ENCODE results near the gene HNRNPCL4. TPM values are rescaled to one million over a fixed set of nuclear protein-coding genes. Genes with fewer than 3 reads are reported as not detected.
"Not testable (repeated sequence)": the region's sequence is repeated elsewhere in the genome, so short reads cannot be mapped to it uniquely, and the experiment has no call there.

Gene HNRNPCL4
- total RNA-seq = not detected in 2 replicates

- not testable (repeated sequence) for H3K4me3 ChIP-seq (ENCODE audit: low read depth, low read length); H3K36me3 ChIP-seq (ENCODE audit: control insufficient read depth, insufficient read depth, low read length); FAIRE-seq; H3K27me3 ChIP-seq (ENCODE audit: control insufficient read depth, insufficient read depth, low read length); DNase-seq (ENCODE audit: low read depth)
Measured at GRCh38 chr1:13165531-13165930, at the start of gene HNRNPCL4. Gene HNRNPCL4, minus strand, starts transcription at chr1:13165631. Its CDS starts 164 bp downstream, at chr1:13165467.

GRCh38 chr1:13208712-13209111, 43.3 kb upstream of the HNRNPCL4 start:
- not testable (repeated sequence) for FAIRE-seq; H3K36me3 ChIP-seq (ENCODE audit: control insufficient read depth, insufficient read depth, low read length); H3K4me3 ChIP-seq (ENCODE audit: low read depth, low read length); DNase-seq (ENCODE audit: low read depth); H3K27me3 ChIP-seq (ENCODE audit: control insufficient read depth, insufficient read depth, low read length)

GRCh38 chr1:13201309-13201708, 35.9 kb upstream of the HNRNPCL4 start, which contains the start of gene PRAMEF13:
Gene PRAMEF13, minus strand, starts transcription at chr1:13201409. Its CDS starts 1,820 bp downstream, at chr1:13199589.
- FAIRE-seq; H3K27me3 ChIP-seq (ENCODE audit: control insufficient read depth, insufficient read depth, low read length); H3K36me3 ChIP-seq (ENCODE audit: control insufficient read depth, insufficient read depth, low read length); DNase-seq (ENCODE audit: low read depth); H3K4me3 ChIP-seq (ENCODE audit: low read depth, low read length): not testable (repeated sequence)

- FAIRE-seq; DNase-seq (ENCODE audit: low read depth); H3K27me3 ChIP-seq (ENCODE audit: control insufficient read depth, insufficient read depth, low read length): not testable (repeated sequence)
Measured at GRCh38 chr1:13171548-13171947, 6.1 kb upstream of the HNRNPCL4 start, which contains the start of gene PRAMEF9. Gene PRAMEF9, plus strand, starts transcription at chr1:13171848. Its CDS starts 3,433 bp downstream, at chr1:13175281.

GRCh38 chr1:13155909-13156308, 9.5 kb downstream of the HNRNPCL4 start, which contains the start of gene PRAMEF26:
Gene PRAMEF26, minus strand, starts transcription at chr1:13156009. Its CDS starts 2,914 bp downstream, at chr1:13153095.
- not testable (repeated sequence) for H3K4me3 ChIP-seq (ENCODE audit: low read depth, low read length); H3K36me3 ChIP-seq (ENCODE audit: control insufficient read depth, insufficient read depth, low read length); DNase-seq (ENCODE audit: low read depth); FAIRE-seq; H3K27me3 ChIP-seq (ENCODE audit: control insufficient read depth, insufficient read depth, low read length)

More at GRCh38 chr1:13171548-13171947, 6.1 kb upstream of the HNRNPCL4 start, which contains the start of gene PRAMEF9:
- H3K36me3 ChIP-seq (ENCODE audit: control insufficient read depth, insufficient read depth, low read length); H3K4me3 ChIP-seq (ENCODE audit: low read depth, low read length): not testable (repeated sequence)

GRCh38 chr1:13116754-13117153, 48.7 kb downstream of the HNRNPCL4 start, which contains the start of gene HNRNPCL2:
Gene HNRNPCL2, minus strand, starts transcription at chr1:13116854. Its CDS starts 454 bp downstream, at chr1:13116400.
- not testable (repeated sequence) for DNase-seq (ENCODE audit: low read depth); H3K36me3 ChIP-seq (ENCODE audit: control insufficient read depth, insufficient read depth, low read length); H3K27me3 ChIP-seq (ENCODE audit: control insufficient read depth, insufficient read depth, low read length); H3K4me3 ChIP-seq (ENCODE audit: low read depth, low read length); FAIRE-seq

Other genes with a start within 250 kb of the HNRNPCL4 start
- gene PRAMEF7, start 249.0 kb downstream of the HNRNPCL4 start, total RNA-seq = not detected in 2 replicates
- not detected in 2 replicates for gene PRAMEF6, start 218.1 kb downstream of the HNRNPCL4 start, total RNA-seq
- gene PRAMEF27, start 109.1 kb downstream of the HNRNPCL4 start, total RNA-seq = not detected in 2 replicates
- gene HNRNPCL3, start 104.9 kb downstream of the HNRNPCL4 start, total RNA-seq = not detected in 2 replicates
- not detected in 2 replicates for gene PRAMEF25, start 94.9 kb downstream of the HNRNPCL4 start, total RNA-seq
- gene HNRNPCL2, start 48.8 kb downstream of the HNRNPCL4 start, total RNA-seq = not detected in 2 replicates
- gene PRAMEF26, start 9.6 kb downstream of the HNRNPCL4 start, total RNA-seq = not detected in 2 replicates
- gene PRAMEF9, start 6.2 kb upstream of the HNRNPCL4 start, total RNA-seq = not detected in 2 replicates
- not detected in 2 replicates for gene PRAMEF13, start 35.8 kb upstream of the HNRNPCL4 start, total RNA-seq
- not detected in 2 replicates for gene PRAMEF18, start 60.5 kb upstream of the HNRNPCL4 start, total RNA-seq
- gene PRAMEF5, start 88.6 kb upstream of the HNRNPCL4 start, total RNA-seq = not detected in 2 replicates
- not detected in 2 replicates for gene PRAMEF8, start 119.5 kb upstream of the HNRNPCL4 start, total RNA-seq
- gene PRAMEF33, start 137.9 kb upstream of the HNRNPCL4 start, total RNA-seq = not detected in 2 replicates
- not detected in 2 replicates for gene PRAMEF15, start 149.9 kb upstream of the HNRNPCL4 start, total RNA-seq
- not detected in 2 replicates for gene PRAMEF14, start 181.5 kb upstream of the HNRNPCL4 start, total RNA-seq
- not detected in 2 replicates for gene PRAMEF19, start 206.3 kb upstream of the HNRNPCL4 start, total RNA-seq
- not detected in 2 replicates for gene PRAMEF17, start 224.0 kb upstream of the HNRNPCL4 start, total RNA-seq
- gene PRAMEF20, start 244.8 kb upstream of the HNRNPCL4 start, total RNA-seq = not detected in 2 replicates